Kidney epithelial cell (primary cell): Measurements from ENCODE around the gene OGFOD3. TPM values are rescaled to one million over a fixed set of nuclear protein-coding genes. Genes with fewer than 3 reads are reported as not detected.
"Not testable (repeated sequence)": the region's sequence is repeated elsewhere in the genome, so short reads cannot be mapped to it uniquely, and the experiment has no call there.

Experiments used
- DNase-seq: peaks from one replicate; pipeline ENCODE4 v3.0.0-alpha.2; 2010; ENCODE audit warnings: low read depth
- H3K27me3 ChIP-seq: 2 replicates; pipeline ENCODE4 v1.6.0; 2011; ENCODE audit warnings: low read length; ENCODE audit not compliant: control insufficient read depth, insufficient read depth
- H3K36me3 ChIP-seq: 2 replicates; pipeline ENCODE4 v1.5.1; 2011; ENCODE audit warnings: low read length; ENCODE audit not compliant: control insufficient read depth, insufficient read depth
- H3K4me3 ChIP-seq: 2 replicates; pipeline ENCODE4 v1.5.1; 2011; ENCODE audit warnings: low read depth, mild to moderate bottlenecking, control low read depth, low read length
- total RNA-seq: library from RNA; depleted of rRNA; stranded (reverse); fragments of >200 nt; gene quantifications from 2 replicates; pipeline ENCODE4 v1.2.3, GENCODE V29; 2015
- TF ChIP-seq, protein P1 (sequence below): IDR thresholded peaks from 2 replicates; pipeline ENCODE4 v1.5.1; 2011; ENCODE audit warnings: mild to moderate bottlenecking, moderate library complexity, low read length, control low read depth, inconsistent platforms; ENCODE audit not compliant: insufficient read depth, poor library complexity, severe bottlenecking

Gene OGFOD3
- total RNA-seq, 1 donor from 2014 or later = 29.8 TPM

DNA sequence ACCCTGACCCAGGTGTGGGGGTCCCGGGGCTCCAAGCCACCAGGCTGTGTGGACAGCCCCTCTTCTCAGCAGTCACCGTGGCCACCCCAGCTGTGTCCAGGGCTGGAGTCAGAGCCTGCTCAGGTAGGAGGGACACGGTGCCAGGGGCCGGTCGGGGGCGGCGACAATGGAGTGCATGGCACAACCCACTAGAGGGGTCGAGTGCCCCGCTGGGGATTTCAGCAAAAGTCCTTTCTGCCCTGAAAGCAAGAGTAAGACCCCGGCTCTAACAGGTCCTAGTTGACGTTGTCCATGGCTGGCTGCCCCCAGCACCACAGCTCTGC lies 35.5 kb downstream of the OGFOD3 start:
- no peak for DNase-seq
- Histone ChIP-seq H3K4me3 (no peak overlapping the region), H3K27me3 (peaks cover 64% of the 10 kb centered on the region), H3K36me3 (no peaks in the 10 kb centered on the region)
- TF ChIP-seq, protein P1, sequence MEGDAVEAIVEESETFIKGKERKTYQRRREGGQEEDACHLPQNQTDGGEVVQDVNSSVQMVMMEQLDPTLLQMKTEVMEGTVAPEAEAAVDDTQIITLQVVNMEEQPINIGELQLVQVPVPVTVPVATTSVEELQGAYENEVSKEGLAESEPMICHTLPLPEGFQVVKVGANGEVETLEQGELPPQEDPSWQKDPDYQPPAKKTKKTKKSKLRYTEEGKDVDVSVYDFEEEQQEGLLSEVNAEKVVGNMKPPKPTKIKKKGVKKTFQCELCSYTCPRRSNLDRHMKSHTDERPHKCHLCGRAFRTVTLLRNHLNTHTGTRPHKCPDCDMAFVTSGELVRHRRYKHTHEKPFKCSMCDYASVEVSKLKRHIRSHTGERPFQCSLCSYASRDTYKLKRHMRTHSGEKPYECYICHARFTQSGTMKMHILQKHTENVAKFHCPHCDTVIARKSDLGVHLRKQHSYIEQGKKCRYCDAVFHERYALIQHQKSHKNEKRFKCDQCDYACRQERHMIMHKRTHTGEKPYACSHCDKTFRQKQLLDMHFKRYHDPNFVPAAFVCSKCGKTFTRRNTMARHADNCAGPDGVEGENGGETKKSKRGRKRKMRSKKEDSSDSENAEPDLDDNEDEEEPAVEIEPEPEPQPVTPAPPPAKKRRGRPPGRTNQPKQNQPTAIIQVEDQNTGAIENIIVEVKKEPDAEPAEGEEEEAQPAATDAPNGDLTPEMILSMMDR = no peak

DNA sequence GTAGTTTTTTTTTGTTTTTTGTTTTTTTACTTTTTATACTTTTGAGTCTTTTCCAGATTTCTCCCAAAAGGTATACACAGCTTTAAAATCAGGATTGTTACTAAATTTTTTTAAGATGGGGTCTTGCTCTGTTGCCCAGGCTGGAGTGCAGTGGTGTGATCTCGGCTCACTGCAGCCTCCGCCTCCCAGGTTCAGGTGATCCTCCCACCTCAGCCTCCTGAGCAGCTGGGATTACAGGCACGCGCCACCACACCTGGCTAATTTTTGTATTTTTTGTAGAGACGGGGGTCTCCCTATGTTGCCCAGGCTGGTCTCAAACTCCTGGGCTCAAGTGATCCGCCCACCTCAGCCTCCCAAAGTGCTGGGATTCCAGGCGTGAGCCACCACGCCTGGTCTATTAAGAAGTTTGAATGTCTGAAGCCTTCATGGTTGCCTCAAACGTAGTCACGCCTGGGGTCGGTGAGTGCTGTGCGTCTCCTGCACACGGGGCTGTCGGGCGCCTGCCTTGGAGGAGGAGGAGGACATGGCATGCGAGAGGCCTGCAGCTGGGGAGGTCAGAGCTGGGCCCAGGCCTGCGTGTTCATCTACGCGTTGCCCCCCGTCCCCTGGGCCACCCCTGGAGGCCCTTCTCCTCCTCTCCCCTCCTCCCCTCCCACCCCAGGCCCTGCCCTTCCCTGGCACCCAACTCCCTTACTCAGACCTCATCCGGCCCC lies 36.0 kb downstream of the OGFOD3 start:
- not testable (repeated sequence) for DNase-seq, H3K4me3 ChIP-seq, H3K36me3 ChIP-seq
- peaks cover 60% of the 10 kb centered on the region for H3K27me3 ChIP-seq

DNA sequence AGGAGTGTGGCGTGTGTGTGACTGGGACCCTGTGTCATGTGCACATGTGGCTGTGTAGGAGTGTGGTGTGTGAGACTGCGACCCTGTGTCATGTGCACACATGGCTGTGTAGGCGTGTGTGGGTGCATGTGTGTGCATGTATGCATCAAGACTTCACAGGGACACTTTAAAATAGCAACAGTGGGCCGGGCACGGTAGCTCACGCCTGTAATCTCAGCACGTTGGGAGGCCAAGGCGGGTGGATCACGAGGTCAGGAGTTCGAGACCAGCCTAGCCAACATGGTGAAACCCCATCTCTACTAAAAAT lies 36.7 kb downstream of the OGFOD3 start:
- not testable (repeated sequence) for H3K36me3 ChIP-seq, DNase-seq, H3K4me3 ChIP-seq
- peaks cover 52% of the 10 kb centered on the region for H3K27me3 ChIP-seq

DNA sequence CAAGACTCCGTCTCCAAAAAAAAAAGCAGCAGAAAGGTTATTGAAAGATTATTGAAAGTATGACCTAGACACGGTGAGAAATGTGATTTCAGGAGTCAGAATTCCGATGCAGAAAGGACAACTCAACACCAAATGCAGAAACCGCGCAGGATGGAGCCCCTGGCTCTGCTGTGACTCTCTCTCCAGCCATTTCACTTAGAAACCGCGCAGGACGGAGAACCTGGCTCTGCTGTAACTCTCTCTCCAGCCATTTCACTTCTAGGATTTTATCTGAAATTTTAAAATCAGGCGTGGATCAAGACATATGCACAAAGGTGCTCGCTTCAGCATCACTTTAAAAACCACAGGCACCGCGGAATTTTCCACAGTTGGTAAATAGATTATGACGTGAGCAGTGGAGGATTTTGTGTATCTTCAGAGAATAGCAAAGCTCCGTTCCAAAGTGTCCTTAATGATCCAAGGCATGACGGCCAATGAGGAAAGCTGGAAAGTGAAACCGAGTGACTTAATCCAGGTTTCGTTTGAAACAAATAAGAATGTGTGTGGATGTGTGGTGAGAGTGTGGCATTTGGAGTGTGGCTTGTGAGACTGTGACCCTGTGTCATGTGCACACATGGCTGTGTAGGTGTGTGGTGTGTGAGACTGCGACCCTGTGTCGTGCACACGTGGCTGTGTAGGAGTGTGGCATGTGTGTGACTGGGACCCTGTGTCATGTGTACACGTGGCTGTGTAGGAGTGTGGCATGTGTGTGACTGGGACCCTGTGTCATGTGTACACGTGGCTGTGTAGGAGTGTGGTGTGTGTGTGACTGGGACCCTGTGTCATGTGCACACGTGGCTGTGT lies 37.3 kb downstream of the OGFOD3 start:
- no peak overlapping the region for H3K4me3 ChIP-seq
- no peak for DNase-seq
- TF ChIP-seq, protein P1 = no peak
- H3K36me3 ChIP-seq = no peaks in the 10 kb centered on the region
- H3K27me3 ChIP-seq = peaks cover 53% of the 10 kb centered on the region

DNA sequence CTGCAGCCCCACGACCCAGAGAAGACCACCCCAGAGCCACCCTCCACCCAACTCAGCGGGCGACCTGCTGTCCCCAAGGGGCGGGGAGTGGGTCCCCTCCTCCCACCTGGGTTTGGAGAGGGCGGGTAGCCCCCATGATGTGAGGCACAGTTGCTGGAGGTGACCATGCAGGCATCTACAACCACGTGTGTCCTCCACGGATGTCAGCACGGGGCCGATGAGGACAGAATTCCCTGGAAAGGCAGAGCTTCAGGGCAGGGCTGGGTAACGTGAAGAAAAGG lies 39.7 kb downstream of the OGFOD3 start:
- Histone ChIP-seq H3K36me3 (no peaks in the 10 kb centered on the region), H3K4me3 (no peak overlapping the region), H3K27me3 (peaks cover 58% of the 10 kb centered on the region)
- DNase-seq = no peak
- TF ChIP-seq, protein P1 = no peak

DNA sequence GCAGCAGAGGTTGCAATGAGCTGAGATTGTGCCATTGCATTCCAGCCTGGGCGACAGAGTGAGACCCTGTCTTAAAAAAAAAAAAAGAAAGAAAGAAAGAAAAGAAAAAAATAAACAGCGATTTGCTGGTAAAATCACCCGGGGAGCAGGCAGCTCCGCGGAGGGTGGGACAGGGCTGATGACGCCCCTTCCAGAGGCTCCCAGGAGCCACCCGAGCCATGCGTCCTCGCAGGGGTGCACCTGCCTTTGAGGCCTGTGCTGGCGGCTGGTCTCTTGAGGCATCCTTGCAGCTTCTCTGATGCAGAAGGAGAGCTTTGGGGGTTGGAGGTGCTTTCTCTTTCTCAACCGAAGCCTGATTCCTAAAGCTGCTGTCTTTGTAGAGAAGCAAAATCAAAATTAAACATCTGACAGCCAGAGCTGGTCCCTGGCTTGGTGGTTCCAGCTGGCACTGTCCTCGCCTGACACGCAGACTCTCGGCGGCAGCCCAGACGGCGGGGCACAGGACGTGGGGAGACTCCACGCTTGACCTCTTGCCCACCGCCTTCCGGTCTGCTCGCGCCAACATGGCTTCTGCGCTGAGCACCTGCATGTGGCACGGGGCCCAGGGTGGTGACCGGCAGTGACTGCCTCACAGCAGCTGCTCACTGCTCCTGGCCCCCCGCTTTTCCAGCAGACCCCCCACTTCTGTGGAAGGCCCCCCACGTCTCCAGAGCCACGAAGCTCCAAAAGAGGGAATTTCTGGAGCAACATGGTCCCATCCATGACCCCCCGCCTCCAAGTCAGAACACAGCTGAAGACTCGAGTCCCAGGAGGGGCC lies 40.3 kb downstream of the OGFOD3 start:
- peaks cover 55% of the 10 kb centered on the region for H3K27me3 ChIP-seq
- no peaks in the 10 kb centered on the region for H3K36me3 ChIP-seq
- no peak overlapping the region for H3K4me3 ChIP-seq
- TF ChIP-seq, protein P1 = no peak
- DNase-seq = no peak

DNA sequence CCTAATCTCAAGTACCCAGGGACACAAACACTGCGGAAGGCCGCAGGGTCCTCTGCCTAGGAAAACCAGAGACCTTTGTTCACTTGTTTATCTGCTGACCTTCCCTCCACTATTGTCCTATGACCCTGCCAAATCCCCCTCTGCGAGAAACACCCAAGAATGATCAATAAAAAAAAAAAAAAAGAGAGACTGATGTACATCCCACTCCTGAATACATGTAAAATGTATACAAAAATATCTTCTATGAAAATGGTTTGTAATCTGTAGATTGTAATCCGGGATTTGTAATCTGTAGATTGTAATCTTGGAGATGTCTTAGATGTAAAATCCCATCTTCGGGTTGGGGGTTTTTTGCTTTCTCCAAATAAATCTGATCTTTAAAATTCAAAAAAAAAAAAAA lies 41.1 kb downstream of the OGFOD3 start:
- H3K36me3 ChIP-seq, H3K4me3 ChIP-seq, DNase-seq: not testable (repeated sequence)
- peaks cover 56% of the 10 kb centered on the region for H3K27me3 ChIP-seq
